ENCODE measurements around the gene BIRC5.

BIRC5 gene

GRCh38 chr17:78172249-78173051, 41.6 kb upstream of the BIRC5 start:
- Histone ChIP-seq H3K4me3 (peak overlapping the region; percentile 2), H3K9me3 (ENCODE audit: low read depth, low read length) (no peaks in the 10 kb centered on the region), H3K36me3 (ENCODE audit: insufficient read depth, low read length) (peaks cover 21% of the 10 kb centered on the region), H3K27ac (peak overlapping the region; percentile 74), H3K9ac (ENCODE audit: insufficient read length) (no peak overlapping the region)
- no peak for DNase-seq (ENCODE audit: low read depth, low spot score)
- TF ChIP-seq POLR2AphosphoS5 (IDR thresholded peaks at IDR 0.05; ENCODE audit: borderline replicate concordance, low read depth, low read length) (peak; percentile 15; the same call in 1 of the 2 replicates), EZH2 (IDR thresholded peaks at IDR 0.05) (no peak)

GRCh38 chr17:78173097-78173715, 40.8 kb upstream of the BIRC5 start:
- Histone ChIP-seq H3K9me3 (ENCODE audit: low read depth, low read length) (no peaks in the 10 kb centered on the region), H3K4me3 (peak overlapping the region; percentile 2; the same call in 1 of the 2 replicates), H3K9ac (ENCODE audit: insufficient read length) (no peak overlapping the region), H3K27ac (0 out of 2 replicates have a peak overlapping the region, but pooled peaks have one; percentile 74), H3K36me3 (ENCODE audit: insufficient read depth, low read length) (peaks cover 24% of the 10 kb centered on the region)
- TF ChIP-seq FOXP2 (optimal IDR thresholded peaks at IDR 0.05; ENCODE audit: control extremely low read depth, extremely low read length, insufficient read depth) (no peak), EZH2 (IDR thresholded peaks at IDR 0.05) (no peak), POLR2AphosphoS5 (IDR thresholded peaks at IDR 0.05; ENCODE audit: borderline replicate concordance, low read depth, low read length) (no peak)
- no peak for DNase-seq (ENCODE audit: low read depth, low spot score)

- no peaks in the 10 kb centered on the region for H3K9me3 ChIP-seq (ENCODE audit: low read depth, low read length)
- H3K4me3 ChIP-seq = no peak overlapping the region
- no peak overlapping the region for H3K9ac ChIP-seq (ENCODE audit: insufficient read length)
- DNase-seq (ENCODE audit: low read depth, low spot score) = no peak
- H3K27ac ChIP-seq = no peak overlapping the region
- H3K36me3 ChIP-seq (ENCODE audit: insufficient read depth, low read length) = peaks cover 35% of the 10 kb centered on the region
- TF ChIP-seq FOXP2 (optimal IDR thresholded peaks at IDR 0.05; ENCODE audit: control extremely low read depth, extremely low read length, insufficient read depth) (no peak), EZH2 (IDR thresholded peaks at IDR 0.05) (no peak), POLR2AphosphoS5 (IDR thresholded peaks at IDR 0.05; ENCODE audit: borderline replicate concordance, low read depth, low read length) (no peak)
Observed at GRCh38 chr17:78174346-78174869, 39.6 kb upstream of the BIRC5 start.

DNA sequence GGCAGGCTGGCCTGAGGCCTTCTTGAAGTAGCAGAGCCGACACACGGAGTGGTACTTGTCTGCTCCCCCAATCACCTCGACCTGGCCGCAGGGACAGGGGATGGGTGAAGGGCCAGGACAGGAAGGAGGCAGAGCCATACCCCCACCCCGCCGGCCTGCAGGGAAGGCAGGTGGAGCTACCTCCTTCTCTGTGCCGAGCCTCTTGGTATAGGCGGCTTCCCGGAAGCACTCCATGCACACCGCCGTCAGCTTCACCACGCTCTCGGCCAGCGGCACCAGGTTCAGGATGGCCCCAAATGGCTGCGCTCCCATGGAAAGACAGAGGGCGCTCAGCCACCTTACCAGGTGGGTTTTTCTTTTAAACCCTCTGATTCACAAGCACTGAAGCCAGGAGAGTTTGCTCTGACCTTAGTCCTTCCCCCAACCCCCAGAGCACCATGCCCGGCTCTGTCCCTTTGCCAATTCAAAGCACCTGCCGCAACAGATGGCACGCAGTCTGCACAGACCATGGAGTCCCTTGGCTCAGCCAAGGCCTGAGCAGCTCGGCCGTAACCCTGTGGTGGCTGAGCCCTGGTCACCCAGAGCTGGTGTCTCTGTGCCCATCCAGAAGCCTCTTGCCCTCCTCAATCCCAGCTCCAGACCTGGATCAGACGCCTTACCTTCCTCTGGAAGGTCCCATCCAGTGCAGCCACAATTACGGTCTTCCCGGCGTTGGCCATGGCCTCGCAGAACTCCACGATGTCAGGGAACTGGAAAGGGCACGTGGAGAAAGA, 39.0 kb upstream of the BIRC5 start:
- Histone ChIP-seq H3K27ac (no peak overlapping the region), H3K9ac (ENCODE audit: insufficient read length) (no peak overlapping the region), H3K36me3 (ENCODE audit: insufficient read depth, low read length) (peaks cover 41% of the 10 kb centered on the region), H3K9me3 (ENCODE audit: low read depth, low read length) (no peaks in the 10 kb centered on the region), H3K4me3 (no peak overlapping the region)
- no peak for DNase-seq (ENCODE audit: low read depth, low spot score)
- TF ChIP-seq FOXP2 (optimal IDR thresholded peaks at IDR 0.05; ENCODE audit: control extremely low read depth, extremely low read length, insufficient read depth) (no peak), POLR2AphosphoS5 (IDR thresholded peaks at IDR 0.05; ENCODE audit: borderline replicate concordance, low read depth, low read length) (no peak), EZH2 (IDR thresholded peaks at IDR 0.05) (no peak)

DNA sequence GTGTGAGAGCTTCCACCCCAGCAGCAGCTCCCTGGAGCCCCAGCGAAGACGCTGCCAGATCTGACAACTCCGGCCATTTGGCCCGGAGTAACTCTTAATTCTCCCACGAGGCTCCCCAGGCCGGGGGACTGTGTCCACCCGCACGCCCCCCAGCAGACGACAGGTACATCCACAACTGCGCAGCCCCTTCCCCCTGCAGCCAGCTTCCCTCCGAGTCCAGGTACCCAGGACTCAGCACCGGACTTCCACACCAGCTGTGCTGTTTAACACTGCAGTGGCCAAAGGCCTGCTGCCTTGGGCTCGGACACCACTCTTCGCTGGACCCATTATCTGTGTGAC, 38.4 kb upstream of the BIRC5 start:
- Histone ChIP-seq H3K36me3 (ENCODE audit: insufficient read depth, low read length) (peaks cover 47% of the 10 kb centered on the region), H3K9me3 (ENCODE audit: low read depth, low read length) (no peaks in the 10 kb centered on the region), H3K4me3 (no peak overlapping the region), H3K27ac (no peak overlapping the region), H3K9ac (ENCODE audit: insufficient read length) (no peak overlapping the region)
- DNase-seq (ENCODE audit: low read depth, low spot score) = no peak
- TF ChIP-seq POLR2AphosphoS5 (IDR thresholded peaks at IDR 0.05; ENCODE audit: borderline replicate concordance, low read depth, low read length) (no peak), FOXP2 (optimal IDR thresholded peaks at IDR 0.05; ENCODE audit: control extremely low read depth, extremely low read length, insufficient read depth) (no peak), EZH2 (IDR thresholded peaks at IDR 0.05) (no peak)

GRCh38 chr17:78176548-78177025, 37.5 kb upstream of the BIRC5 start:
- Histone ChIP-seq H3K9ac (ENCODE audit: insufficient read length) (no peak overlapping the region), H3K9me3 (ENCODE audit: low read depth, low read length) (no peaks in the 10 kb centered on the region), H3K27ac (peak overlapping the region; percentile 13; the same call in 1 of the 2 replicates), H3K36me3 (ENCODE audit: insufficient read depth, low read length) (peaks cover 49% of the 10 kb centered on the region), H3K4me3 (no peak overlapping the region)
- no peak for TF ChIP-seq POLR2AphosphoS5 (IDR thresholded peaks at IDR 0.05; ENCODE audit: borderline replicate concordance, low read depth, low read length)
- no peak for TF ChIP-seq EZH2 (IDR thresholded peaks at IDR 0.05)
- TF ChIP-seq FOXP2 (optimal IDR thresholded peaks at IDR 0.05; ENCODE audit: control extremely low read depth, extremely low read length, insufficient read depth) = no peak
- DNase-seq (ENCODE audit: low read depth, low spot score) = no peak

- Histone ChIP-seq H3K9ac (ENCODE audit: insufficient read length) (no peak overlapping the region), H3K27ac (no peak overlapping the region), H3K9me3 (ENCODE audit: low read depth, low read length) (no peaks in the 10 kb centered on the region), H3K4me3 (no peak overlapping the region), H3K36me3 (ENCODE audit: insufficient read depth, low read length) (peaks cover 48% of the 10 kb centered on the region; the same call in 1 of the 2 replicates)
- no peak for DNase-seq (ENCODE audit: low read depth, low spot score)
- no peak for TF ChIP-seq EZH2 (IDR thresholded peaks at IDR 0.05)
Observed at GRCh38 chr17:78179372-78179771, 34.7 kb upstream of the BIRC5 start.

DNA sequence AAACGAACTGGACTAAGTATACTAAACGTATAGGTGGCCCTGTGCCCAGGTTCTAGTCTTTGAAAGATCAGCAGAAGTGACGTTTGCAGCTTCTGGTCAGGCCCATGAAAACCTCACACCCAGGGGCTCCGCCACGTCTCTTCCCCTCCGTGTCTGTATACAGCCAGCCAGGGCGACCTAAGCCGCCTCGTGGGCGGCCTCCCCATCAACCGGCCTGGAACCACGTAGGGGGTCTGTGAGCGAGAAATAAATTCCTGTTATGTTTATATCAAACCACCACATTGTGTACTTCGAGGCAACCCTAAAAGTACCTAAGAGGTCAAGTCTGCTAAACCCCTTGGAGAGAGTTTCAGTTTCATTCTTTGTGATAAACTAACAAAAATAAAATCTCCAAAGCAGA, 34.0 kb upstream of the BIRC5 start:
- Histone ChIP-seq H3K9me3 (ENCODE audit: low read depth, low read length) (no peaks in the 10 kb centered on the region), H3K9ac (ENCODE audit: insufficient read length) (no peak overlapping the region), H3K27ac (no peak overlapping the region), H3K4me3 (no peak overlapping the region), H3K36me3 (ENCODE audit: insufficient read depth, low read length) (peaks cover 46% of the 10 kb centered on the region; the same call in 1 of the 2 replicates)
- DNase-seq (ENCODE audit: low read depth, low spot score) = no peak
- TF ChIP-seq POLR2AphosphoS5 (IDR thresholded peaks at IDR 0.05; ENCODE audit: borderline replicate concordance, low read depth, low read length) (no peak), EZH2 (IDR thresholded peaks at IDR 0.05) (no peak), FOXP2 (optimal IDR thresholded peaks at IDR 0.05; ENCODE audit: control extremely low read depth, extremely low read length, insufficient read depth) (no peak)

All from SK-N-MC (cell line).